GM21526 (cell line): ENCODE results near the gene APOBEC3A.
A peak's percentile ranks its signal among the peaks of the same experiment; 100 is the strongest.

Experiments used
- ATAC-seq: cut with Tn5 transposase; IDR thresholded peaks from one replicate; pipeline ENCODE4 v1.9.1; 2021; ENCODE audit warnings: moderate library complexity; ENCODE audit not compliant: unreplicated experiment, low FRiP score

The APOBEC3A gene

DNA sequence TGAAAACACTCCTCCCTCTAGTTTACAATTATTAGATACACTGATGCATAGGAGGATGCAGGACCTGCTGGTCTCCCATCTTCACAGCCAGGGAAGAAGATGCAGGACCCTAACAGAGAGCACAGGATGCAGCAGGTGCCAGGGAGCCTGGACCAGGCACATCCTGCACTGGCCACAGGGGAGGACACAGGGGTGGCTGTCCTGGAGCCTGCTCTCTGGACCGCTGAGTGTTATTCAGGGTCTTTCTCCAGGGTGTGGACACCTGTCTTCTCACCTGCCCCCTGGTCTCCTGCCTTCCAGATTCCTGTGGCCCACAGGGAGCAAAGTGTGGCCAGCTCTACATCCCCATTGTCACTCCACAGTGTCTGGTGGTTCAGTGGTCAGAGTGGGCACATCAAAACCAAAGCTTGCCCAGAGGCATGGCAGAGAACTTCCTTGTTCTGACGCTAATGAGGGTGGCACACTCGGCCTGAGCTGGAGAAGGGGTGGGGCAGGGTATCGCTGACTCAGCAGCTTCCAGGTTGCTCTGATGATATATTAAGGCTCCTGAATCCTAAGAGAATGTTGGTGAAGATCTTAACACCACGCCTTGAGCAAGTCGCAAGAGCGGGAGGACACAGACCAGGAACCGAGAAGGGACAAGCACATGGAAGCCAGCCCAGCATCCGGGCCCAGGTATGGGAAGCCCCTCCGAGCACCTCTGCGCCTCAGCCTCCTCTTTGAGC, at the start of gene APOBEC3A:
Gene APOBEC3A (plus strand): TSS at position 564 of the 725 bp plus-strand sequence. CDS start 83 bp downstream, at position 647.
- ATAC-seq = no peak

DNA sequence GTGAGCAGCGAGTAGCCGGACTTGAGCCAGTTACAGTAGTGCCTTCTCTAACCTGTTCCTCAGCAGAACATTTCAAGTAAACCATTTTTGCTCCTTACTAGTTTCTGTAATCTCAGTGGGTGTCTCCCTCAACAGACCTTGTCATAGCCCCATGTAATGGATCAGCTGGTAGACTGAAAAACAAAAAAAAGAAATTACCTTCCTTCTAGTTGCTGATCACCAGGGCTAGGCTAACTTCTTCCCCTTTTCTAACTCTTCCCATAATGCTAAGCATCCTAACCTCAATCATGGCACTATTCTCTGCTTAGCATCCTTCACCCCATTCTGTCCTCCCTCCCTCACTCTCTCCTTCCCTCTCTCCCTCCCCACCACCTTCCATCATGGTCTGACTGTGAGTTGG, 49.6 kb upstream of the APOBEC3A start:
- ATAC-seq = no peak

DNA sequence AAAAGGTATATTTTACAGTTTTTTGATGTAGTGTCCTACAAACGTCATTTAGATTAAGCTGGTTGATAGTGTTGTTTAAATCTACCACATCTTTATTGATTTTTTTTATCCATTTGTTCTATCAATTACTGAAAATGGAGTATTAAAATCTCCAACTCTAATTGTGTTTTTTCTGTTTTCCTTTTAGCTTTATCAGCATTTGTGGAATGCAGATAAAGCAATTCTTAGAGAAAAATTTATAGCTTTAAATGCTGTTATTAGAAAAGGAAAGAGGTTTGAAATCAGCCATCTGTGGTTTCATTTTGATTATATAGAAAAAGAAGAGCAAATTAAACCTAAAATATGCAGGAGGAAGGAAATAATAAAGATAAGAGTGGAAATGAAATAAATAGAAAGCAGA, 46.0 kb upstream of the APOBEC3A start:
- ATAC-seq = no peak

- no peak for ATAC-seq
These were observed 37.7 kb upstream of the APOBEC3A start for GRCh38 chr22:38919631-38920190.

GRCh38 chr22:38921120-38921519, 36.3 kb upstream of the APOBEC3A start:
- no peak for ATAC-seq

DNA sequence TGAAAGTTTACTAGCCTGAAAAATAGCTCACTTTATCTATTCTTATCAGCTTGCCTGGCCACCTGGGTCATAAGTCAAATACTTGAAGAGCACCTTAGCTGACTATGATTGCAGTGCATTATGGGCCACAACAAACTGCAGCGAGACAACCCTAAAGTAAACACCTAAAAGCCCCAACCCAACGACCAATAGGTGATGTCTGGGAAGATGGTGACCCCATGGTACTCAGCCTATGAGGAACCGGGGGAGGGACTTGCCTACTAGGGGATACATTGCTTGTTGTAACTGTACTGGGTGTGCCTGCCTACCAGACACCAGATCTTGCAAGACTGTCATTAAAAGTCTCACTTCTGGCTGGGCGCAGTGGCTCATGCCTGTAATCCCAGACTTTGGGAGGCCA, 35.6 kb upstream of the APOBEC3A start:
- ATAC-seq = no peak

DNA sequence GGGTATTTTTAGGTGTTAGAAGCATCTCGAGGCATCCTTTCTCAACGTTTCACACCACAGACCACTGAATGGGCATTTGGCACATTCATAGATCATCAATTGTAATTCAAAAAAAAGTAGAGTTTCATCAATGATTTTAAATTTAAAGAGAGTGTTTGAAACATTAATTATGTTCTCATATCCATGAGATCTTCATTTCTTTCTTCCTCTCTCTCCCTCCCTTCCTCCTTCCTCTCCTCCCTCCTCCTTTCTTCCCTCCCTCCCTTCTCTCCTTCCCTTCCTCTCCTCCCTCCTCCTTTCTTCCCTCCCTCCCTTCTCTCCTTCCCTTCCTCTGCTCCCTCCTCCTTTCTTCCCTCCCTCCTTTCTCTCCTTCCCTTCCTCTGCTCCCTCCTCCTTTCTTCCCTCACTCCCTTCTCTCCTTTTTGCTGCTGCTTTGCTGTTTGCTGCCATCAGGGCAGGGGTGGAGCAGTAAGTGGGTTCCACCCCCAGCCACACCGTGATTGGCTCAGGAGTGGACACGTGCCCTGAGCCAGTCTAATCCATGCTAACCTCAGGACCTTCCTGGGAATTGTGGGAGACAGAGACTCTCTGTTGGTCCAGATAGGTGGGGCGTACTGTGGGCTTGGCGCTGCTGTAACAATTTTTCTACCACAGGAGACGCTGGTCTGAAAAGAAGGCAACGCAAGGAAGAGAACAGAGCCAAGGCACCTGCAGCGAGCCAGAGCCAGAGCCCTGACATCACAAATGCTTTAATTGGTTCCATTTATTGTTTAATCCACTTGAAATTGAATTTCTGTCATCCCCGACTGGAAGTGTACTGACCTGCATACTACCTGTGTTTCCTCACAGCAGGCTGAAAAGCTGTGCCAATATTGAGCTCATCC, 33.7 kb upstream of the APOBEC3A start:
- no peak for ATAC-seq

GRCh38 chr22:38924347-38924952, 33.0 kb upstream of the APOBEC3A start:
- no peak for ATAC-seq

DNA sequence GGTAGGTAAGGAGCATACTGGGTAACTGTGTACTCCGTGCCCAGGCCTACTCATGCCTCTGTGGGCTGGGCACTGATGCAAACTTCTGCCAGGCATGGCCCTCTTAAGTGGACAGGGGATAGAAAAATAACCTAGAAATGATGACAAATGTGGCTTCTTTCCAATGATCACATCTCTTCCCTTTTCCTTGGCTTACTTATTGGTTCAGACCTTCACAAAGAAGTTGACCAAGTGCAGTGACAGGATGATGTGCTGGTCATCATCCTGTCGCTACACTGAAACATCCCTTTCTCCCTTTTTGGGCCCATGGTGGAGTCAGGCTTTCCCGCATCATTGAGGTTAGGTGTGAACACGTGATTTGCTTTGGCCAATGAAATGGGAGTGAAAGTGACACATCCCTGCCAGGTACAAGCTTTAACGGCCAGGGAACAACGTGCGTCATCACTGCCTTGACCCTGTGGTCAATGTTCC, 31.8 kb upstream of the APOBEC3A start:
- ATAC-seq = no peak

DNA sequence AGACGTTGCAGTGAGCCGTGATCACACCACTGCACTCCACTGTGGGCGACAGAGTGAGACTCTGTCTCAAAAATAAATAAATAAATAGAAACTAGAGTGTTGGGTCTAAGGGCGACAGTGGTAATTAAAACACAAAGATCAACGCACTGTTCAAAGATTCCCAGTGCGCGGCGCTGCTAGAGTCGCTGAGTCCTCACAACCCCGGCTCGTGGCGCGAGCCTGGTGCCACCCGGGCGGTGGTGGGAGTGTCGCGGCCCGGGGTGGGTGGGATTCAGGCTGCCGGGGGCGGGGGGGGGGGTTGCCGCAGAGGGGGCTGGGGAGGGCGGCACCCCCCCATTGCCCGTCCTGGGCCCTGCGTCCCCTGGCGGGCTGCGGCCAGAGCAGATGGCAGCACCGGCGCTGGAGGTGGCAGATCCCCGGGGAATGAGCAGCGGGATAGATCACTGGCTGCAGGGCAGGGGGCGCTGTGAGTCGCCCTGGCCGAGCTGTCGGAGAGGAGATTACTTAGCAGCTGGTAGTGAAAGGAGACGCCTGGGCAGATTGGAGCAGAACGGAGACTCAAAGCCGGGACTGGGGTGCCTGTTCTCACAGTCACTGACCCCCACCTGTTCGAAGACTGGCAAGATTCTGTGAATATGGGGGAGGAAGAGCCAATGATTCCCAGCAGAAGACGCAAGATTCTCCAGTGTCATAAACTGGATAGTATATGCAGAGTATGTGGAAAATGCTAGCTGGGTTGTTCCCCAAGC, 30.2 kb upstream of the APOBEC3A start:
- ATAC-seq = no peak

DNA sequence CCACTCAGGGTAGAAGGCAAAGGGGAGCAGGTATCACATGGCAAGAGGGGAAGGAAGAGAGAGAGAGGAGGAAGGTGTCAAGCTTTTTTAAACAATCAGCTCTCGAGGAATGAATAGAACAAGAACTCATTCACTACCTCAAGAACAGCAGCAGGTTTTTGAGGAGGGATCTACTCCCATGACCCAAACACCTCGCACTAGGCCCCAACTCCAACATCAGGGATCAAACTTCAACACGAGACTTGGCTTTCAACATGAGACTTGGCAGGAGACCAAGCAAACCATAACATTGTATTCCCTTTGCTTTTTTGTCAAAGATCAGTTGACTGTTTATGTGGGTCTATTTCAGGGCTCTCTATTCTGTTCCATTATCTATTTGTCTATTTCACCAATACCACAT, 26.9 kb upstream of the APOBEC3A start:
- ATAC-seq = no peak

- no peak for ATAC-seq
These were observed 22.4 kb upstream of the APOBEC3A start for GRCh38 chr22:38935023-38935422.

- ATAC-seq = no peak
These were observed 21.8 kb upstream of the APOBEC3A start for GRCh38 chr22:38935616-38936015.

- ATAC-seq = no peak
These were observed 20.8 kb upstream of the APOBEC3A start for GRCh38 chr22:38936562-38936961.

- no peak for ATAC-seq
These were observed 20.4 kb upstream of the APOBEC3A start for GRCh38 chr22:38937036-38937435.

- ATAC-seq = no peak
These were observed 19.9 kb upstream of the APOBEC3A start for GRCh38 chr22:38937541-38937940.

- no peak for ATAC-seq
These were observed 19.2 kb upstream of the APOBEC3A start for GRCh38 chr22:38938221-38938620.

DNA sequence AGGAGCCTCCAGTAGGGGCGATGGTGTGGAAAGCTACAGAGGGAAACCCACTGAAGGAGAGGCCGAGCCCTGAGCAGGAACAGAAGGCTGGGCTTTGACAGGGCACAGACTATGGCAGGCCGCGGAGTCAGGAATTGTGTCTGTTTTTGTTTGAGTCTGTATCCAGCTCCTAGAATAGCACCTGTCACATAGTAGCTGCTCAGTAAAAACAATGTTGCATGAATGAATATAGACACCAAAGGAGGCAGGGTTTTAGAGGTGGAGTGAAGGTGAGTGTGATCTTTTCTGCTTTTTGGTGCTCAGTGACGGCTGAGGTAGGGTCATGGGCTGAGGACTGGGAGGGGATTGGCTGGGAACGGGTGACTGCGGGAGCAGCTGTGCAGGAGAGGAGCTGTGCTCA, 18.5 kb upstream of the APOBEC3A start:
- no peak for ATAC-seq

- no peak for ATAC-seq
These were observed 16.5 kb upstream of the APOBEC3A start for GRCh38 chr22:38940811-38941384.

DNA sequence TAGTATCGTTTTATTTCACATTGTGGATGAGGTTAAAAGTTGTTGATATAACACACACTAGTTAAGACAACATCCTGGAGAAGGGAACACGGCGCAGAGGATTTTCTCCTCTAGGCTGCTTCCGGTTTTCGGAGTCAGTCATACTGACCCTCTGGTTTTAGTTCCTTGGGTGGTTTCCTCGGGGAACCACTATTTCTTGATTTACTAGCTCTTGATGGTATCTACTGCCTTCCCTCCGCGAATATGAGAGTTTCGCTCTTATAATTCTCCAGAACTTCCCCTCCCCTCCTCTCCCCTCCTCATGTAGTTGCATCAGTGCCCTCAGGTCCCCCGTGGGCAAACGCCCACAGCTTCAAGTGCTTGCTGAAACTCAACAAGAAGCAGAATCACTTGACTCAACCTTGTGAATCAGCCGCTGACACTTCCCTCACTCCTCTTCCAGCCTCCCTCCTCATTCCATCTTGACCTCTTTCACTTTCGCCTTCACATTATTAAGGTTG, 15.9 kb upstream of the APOBEC3A start:
- ATAC-seq = peak; percentile 46
